Umbilical cord (tissue), 2 donors: ENCODE results near the gene PLCB1. TPM values are rescaled to one million over a fixed set of nuclear protein-coding genes. Genes with fewer than 3 reads are reported as not detected.

Experiments
- DNase-seq: peaks from one replicate; pipeline ENCODE4 v3.0.0-alpha.2; 2015; ENCODE audit warnings: low spot score
- total RNA-seq: library from RNA; depleted of rRNA; stranded (reverse); fragments of >200 nt; gene quantifications from one replicate; pipeline ENCODE4 v1.2.3, GENCODE V29; 2014; ENCODE audit warnings: low replicate concordance; ENCODE audit not compliant: insufficient read depth

Gene PLCB1
- total RNA-seq, 1 donor from 2014 or later: 49.1 TPM

GRCh38 chr20:8535403-8536261, 403.6 kb downstream of the PLCB1 start:
- DNase-seq: no peak

GRCh38 chr20:8536262-8536618, 404.2 kb downstream of the PLCB1 start:
- DNase-seq: no peak

GRCh38 chr20:8540466-8540865, 408.4 kb downstream of the PLCB1 start:
- no peak for DNase-seq

- peak; percentile 18 for DNase-seq
Observed at GRCh38 chr20:8542110-8542486, 410.0 kb downstream of the PLCB1 start.

GRCh38 chr20:8545212-8545611, 413.1 kb downstream of the PLCB1 start:
- DNase-seq: no peak

GRCh38 chr20:8547035-8547650, 415.1 kb downstream of the PLCB1 start:
- no peak for DNase-seq

- no peak for DNase-seq
Observed at GRCh38 chr20:8547968-8548588, 416.0 kb downstream of the PLCB1 start.

GRCh38 chr20:8549192-8549591, 417.1 kb downstream of the PLCB1 start:
- no peak for DNase-seq

- DNase-seq: no peak
Observed at GRCh38 chr20:8557711-8558110, 425.6 kb downstream of the PLCB1 start.

- DNase-seq: no peak
Observed at GRCh38 chr20:8562356-8562755, 430.3 kb downstream of the PLCB1 start.

- peak; percentile 26 for DNase-seq
Observed at GRCh38 chr20:8568075-8568474, 436.0 kb downstream of the PLCB1 start.

GRCh38 chr20:8569766-8570165, 437.7 kb downstream of the PLCB1 start:
- DNase-seq: no peak

GRCh38 chr20:8571611-8572010, 439.5 kb downstream of the PLCB1 start:
- DNase-seq: no peak

- DNase-seq: no peak
Observed at GRCh38 chr20:8573686-8574085, 441.6 kb downstream of the PLCB1 start.

- DNase-seq: no peak
Observed at GRCh38 chr20:8575114-8575513, 443.0 kb downstream of the PLCB1 start.

- no peak for DNase-seq
Observed at GRCh38 chr20:8578161-8578865, 446.2 kb downstream of the PLCB1 start.

GRCh38 chr20:8579035-8579434, 447.0 kb downstream of the PLCB1 start:
- DNase-seq: no peak

- no peak for DNase-seq
Observed at GRCh38 chr20:8581446-8582183, 449.5 kb downstream of the PLCB1 start.

- DNase-seq: no peak
Observed at GRCh38 chr20:8583012-8583565, 451.0 kb downstream of the PLCB1 start.

GRCh38 chr20:8583566-8584043, 451.5 kb downstream of the PLCB1 start:
- DNase-seq: peak; percentile 22

- DNase-seq: no peak
Observed at GRCh38 chr20:8587251-8587650, 455.2 kb downstream of the PLCB1 start.
